Activated T-cell treated with anti-CD3 and anti-CD28 coated beads, Interleukin-2, amount 50 U/mL, for 4 hours (primary cell): ENCODE data around the gene DAW1. TPM values are rescaled to one million over a fixed set of nuclear protein-coding genes. Genes with fewer than 3 reads are reported as not detected.

ENCODE experiments used
- ATAC-seq, 2 donors: fragments of 200-7000 bp; cut with Tn5 transposase; one replicate each; pipeline ENCODE4 v1.10.0; 2021
- DNase-seq: peaks from one replicate; pipeline ENCODE4 v3.0.0-alpha.2; 2020
- H3K27me3 Mint-ChIP-seq: one replicate; pipeline ENCODE4 v1.8.0; 2021; ENCODE audit warnings: low read depth, mixed read lengths
- H3K36me3 Mint-ChIP-seq: one replicate; pipeline ENCODE4 v1.8.0; 2022; ENCODE audit warnings: mixed read lengths; ENCODE audit not compliant: insufficient read depth
- H3K4me1 Mint-ChIP-seq: one replicate; pipeline ENCODE4 v1.8.0; 2021; ENCODE audit warnings: low read depth, mixed read lengths
- H3K4me3 Mint-ChIP-seq: one replicate; pipeline ENCODE4 v1.8.0; 2021; ENCODE audit warnings: mild to moderate bottlenecking, moderate library complexity, mixed read lengths
- H3K9me3 Mint-ChIP-seq: one replicate; pipeline ENCODE4 v1.8.0; 2021; ENCODE audit warnings: mixed read lengths
- total RNA-seq, 3 donors: library from RNA; stranded (reverse); gene quantifications; one replicate each; pipeline ENCODE4 v1.2.1, GENCODE V29; 2021

DAW1 gene
- total RNA-seq, 3 donors from 2014 or later, result not detected

DNA sequence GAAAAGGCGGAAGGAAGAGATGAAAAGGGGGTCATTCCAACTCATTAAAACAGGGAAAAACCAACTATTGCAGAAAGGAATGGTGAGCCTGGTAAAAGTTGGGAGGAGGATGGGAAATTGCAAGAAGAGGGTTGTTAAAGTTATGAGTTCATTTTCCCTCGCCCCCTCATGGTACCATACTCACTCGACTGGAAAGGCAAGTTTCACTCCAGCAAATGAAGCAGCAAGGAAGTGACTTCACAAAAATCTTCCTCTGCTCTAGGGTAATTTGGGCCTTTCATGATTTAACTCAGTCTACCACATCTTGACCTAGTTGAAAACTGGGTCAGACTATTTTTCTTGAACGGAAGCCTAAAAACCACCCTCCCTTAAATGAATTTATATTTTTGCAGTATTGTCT, 22.8 kb upstream of the DAW1 start:
- Mint-ChIP-seq H3K27me3 (peaks cover 2% of the 10 kb centered on the region), H3K9me3 (no peaks in the 10 kb centered on the region), H3K36me3 (no peaks in the 10 kb centered on the region), H3K4me1 (peaks cover 22% of the 10 kb centered on the region), H3K4me3 (peak overlapping the region; percentile 40)
- ATAC-seq, result peak in 1 of 2 donors; percentile 78
- no peak for DNase-seq

DNA sequence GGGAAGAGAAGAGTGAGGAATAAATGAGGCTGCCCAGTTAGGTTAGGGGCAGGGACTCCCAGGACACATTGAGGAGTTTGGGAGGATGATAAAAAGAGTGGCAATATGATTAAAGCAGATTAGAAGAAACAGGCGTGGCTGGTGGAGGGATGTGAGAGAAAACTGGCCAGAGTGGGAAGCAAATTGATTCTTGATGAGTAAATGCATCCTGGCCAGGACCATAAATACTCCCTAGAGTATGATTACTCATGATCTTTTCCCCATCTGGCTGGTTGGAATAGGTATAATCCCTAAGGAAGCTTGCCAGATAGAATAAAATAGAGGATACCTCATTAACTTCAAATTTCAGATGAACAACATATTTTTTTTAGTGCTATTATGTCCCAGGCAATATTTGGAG, 21.5 kb upstream of the DAW1 start:
- Mint-ChIP-seq H3K36me3 (no peaks in the 10 kb centered on the region), H3K4me3 (no peak overlapping the region), H3K9me3 (no peaks in the 10 kb centered on the region), H3K4me1 (peaks cover 22% of the 10 kb centered on the region), H3K27me3 (peaks cover 2% of the 10 kb centered on the region)
- ATAC-seq (no peak), DNase-seq (no peak)

DNA sequence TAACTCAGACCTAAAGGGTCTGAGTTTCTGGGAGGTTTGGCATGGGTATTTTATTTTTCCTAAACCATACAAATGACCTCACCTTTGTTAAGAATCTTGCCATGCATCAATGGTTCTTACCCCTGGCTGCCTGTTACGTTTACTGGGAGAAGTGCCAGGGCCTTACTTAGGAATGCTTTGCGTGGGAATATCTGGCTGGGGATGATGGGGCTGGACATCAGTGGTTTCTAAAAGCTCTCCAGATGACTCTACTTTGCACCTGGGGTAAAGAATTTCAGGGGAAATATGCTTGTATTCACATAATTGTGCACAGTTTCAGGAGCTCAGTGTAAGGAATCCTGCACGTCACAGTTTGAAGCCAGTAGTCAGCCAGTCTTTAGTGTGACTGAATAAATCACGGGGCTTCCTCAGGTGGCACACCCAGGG, 18.2 kb upstream of the DAW1 start:
- H3K36me3 Mint-ChIP-seq, result no peaks in the 10 kb centered on the region
- peaks cover 13% of the 10 kb centered on the region for H3K4me1 Mint-ChIP-seq
- DNase-seq, result no peak
- no peak overlapping the region for H3K4me3 Mint-ChIP-seq
- no peaks in the 10 kb centered on the region for H3K27me3 Mint-ChIP-seq
- H3K9me3 Mint-ChIP-seq, result no peaks in the 10 kb centered on the region
- ATAC-seq, result no peak

DNA sequence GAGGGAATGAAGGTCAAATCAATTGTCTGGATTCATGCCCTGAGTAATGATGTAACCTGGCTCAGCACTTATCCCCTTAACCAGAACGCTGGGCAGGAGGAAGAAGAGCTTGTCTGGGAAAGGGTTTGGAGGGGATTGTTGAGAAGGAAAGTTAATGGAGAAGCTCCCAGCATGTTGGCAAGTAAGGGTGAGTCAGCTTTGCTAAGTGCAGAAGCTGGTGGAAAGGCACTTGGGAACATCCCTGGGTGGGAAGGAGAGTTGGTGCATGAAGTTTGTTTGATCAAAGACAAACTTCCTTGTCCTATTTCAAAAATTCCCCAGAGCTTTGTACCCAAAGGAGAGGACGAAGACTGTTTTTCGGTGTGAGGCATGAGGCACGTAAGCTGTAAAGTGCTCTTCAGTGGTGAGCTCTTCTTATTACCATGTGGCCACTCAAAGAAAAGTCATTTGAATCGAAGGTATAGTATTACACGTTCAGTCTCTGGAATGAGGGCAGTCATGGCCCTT, 17.6 kb upstream of the DAW1 start:
- Mint-ChIP-seq H3K27me3 (no peaks in the 10 kb centered on the region), H3K4me1 (peaks cover 11% of the 10 kb centered on the region), H3K36me3 (no peaks in the 10 kb centered on the region), H3K4me3 (no peak overlapping the region), H3K9me3 (no peaks in the 10 kb centered on the region)
- no peak for ATAC-seq
- DNase-seq, result no peak

DNA sequence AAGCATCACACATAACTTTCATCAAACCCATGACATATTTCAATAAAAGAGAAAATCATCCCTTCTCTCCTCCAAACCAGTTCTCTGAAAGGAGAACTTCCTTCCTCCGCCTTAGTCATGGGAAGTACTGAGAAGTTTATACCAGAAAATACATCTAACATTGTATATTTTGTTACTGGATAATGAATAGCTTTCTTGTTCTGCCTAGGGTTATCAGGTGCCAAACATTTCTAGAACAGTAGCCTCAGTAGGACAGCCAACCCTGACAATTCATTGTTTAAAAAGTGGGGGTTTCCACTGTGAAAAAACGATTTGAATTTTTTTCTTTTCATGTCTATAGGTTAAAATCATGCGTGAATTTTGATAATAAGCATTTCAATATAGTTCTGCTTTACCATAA, 16.0 kb upstream of the DAW1 start:
- no peak for DNase-seq
- Mint-ChIP-seq H3K4me1 (peaks cover 5% of the 10 kb centered on the region), H3K9me3 (no peaks in the 10 kb centered on the region), H3K4me3 (no peak overlapping the region), H3K27me3 (no peaks in the 10 kb centered on the region), H3K36me3 (no peaks in the 10 kb centered on the region)
- no peak for ATAC-seq

DNA sequence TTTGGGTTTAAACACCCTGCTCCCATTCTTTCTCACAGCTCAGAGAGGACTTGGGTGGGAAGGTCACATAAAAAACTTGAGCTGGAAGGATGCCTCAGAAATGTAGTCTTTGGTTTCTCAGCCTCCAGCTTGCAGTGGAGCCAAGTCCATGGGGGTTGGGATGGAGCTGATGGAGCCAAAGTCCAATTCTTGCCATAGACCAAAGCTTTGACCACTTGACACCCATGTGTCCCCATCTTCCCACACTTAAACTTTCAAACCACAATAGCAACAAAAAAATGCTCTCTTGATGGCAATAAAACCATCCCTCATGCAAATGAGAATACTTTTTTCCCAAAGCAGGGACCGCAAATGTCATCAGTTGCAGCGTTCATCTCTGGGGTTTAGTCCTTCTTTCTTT, 14.7 kb upstream of the DAW1 start:
- peaks cover 2% of the 10 kb centered on the region for H3K4me1 Mint-ChIP-seq
- no peaks in the 10 kb centered on the region for H3K27me3 Mint-ChIP-seq
- no peaks in the 10 kb centered on the region for H3K36me3 Mint-ChIP-seq

DNA sequence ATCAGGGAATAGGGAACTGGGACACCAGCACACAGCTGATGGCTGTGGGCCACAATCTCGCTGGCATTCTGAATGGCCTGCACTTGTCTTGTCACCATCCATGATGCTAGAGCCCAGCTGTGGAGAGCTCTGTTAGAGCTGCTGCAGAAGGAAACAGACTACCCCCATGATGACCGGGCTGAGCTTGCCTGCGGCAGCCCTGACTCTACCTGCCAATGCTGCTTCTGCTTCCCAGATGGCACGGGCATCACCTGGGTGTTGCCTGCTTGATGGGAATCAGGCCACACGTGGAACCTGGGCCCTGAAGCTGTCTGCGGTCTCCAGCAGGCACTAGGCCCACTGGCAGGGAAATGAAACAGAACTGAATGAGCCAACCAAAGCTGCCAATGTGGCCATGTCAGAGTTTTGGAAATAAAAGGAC, 11.2 kb upstream of the DAW1 start:
- Mint-ChIP-seq H3K4me1 (peaks cover 2% of the 10 kb centered on the region), H3K36me3 (no peaks in the 10 kb centered on the region), H3K4me3 (no peak overlapping the region), H3K9me3 (no peaks in the 10 kb centered on the region), H3K27me3 (no peaks in the 10 kb centered on the region)
- DNase-seq (no peak), ATAC-seq (no peak)

More for the DNA sequence above, 14.7 kb upstream of the DAW1 start:
- no peak for DNase-seq
- H3K9me3 Mint-ChIP-seq, result no peaks in the 10 kb centered on the region
- no peak for ATAC-seq
- no peak overlapping the region for H3K4me3 Mint-ChIP-seq

DNA sequence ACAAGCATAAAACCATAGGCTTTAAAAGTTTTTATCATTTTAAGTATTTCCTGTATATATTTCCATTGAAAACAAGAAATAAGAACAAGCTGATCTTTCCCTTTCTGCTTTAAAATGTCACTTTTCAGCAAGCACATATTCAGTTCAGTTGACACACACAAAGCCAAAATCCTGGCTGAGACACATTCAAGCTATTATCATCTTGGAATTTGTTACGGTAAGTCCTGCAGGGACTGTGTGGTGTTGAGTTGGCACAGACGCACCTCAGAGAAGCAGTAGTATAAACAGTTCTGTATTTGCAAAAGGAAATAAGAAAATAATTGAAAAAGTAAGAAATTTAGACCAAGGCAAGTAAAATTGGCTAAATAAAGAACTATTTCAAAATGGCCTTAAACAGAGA, 10.4 kb upstream of the DAW1 start:
- no peak overlapping the region for H3K4me3 Mint-ChIP-seq
- peaks cover 2% of the 10 kb centered on the region for H3K4me1 Mint-ChIP-seq
- no peaks in the 10 kb centered on the region for H3K27me3 Mint-ChIP-seq
- H3K36me3 Mint-ChIP-seq, result no peaks in the 10 kb centered on the region
- DNase-seq, result no peak
- H3K9me3 Mint-ChIP-seq, result no peaks in the 10 kb centered on the region
- no peak for ATAC-seq

DNA sequence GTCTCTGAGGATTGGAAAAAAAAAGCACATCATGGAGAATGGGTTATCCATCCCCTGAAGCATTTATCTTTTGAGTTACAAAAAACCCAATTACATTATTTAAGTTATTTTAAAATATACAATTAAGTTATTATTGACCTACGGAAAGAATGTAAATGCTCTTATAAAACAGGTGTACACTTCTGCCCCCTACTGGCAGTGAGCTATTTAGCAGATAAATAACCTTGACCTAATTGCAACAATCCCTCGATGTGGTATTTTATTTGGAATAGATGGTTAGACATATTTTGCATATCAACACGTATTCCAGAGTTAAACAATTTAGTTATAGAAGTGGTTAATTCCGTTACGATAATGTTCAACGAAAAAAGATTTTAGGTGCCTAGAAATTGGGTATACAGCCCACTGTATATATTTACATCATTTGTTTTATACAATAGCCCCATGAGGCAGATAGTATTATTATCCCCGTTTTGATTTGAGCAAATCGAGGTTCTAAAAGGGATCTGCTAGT, 9.1 kb upstream of the DAW1 start:
- Mint-ChIP-seq H3K36me3 (no peaks in the 10 kb centered on the region), H3K9me3 (no peaks in the 10 kb centered on the region), H3K4me1 (peaks cover 2% of the 10 kb centered on the region), H3K27me3 (no peaks in the 10 kb centered on the region), H3K4me3 (no peak overlapping the region)
- ATAC-seq, result no peak
- no peak for DNase-seq

DNA sequence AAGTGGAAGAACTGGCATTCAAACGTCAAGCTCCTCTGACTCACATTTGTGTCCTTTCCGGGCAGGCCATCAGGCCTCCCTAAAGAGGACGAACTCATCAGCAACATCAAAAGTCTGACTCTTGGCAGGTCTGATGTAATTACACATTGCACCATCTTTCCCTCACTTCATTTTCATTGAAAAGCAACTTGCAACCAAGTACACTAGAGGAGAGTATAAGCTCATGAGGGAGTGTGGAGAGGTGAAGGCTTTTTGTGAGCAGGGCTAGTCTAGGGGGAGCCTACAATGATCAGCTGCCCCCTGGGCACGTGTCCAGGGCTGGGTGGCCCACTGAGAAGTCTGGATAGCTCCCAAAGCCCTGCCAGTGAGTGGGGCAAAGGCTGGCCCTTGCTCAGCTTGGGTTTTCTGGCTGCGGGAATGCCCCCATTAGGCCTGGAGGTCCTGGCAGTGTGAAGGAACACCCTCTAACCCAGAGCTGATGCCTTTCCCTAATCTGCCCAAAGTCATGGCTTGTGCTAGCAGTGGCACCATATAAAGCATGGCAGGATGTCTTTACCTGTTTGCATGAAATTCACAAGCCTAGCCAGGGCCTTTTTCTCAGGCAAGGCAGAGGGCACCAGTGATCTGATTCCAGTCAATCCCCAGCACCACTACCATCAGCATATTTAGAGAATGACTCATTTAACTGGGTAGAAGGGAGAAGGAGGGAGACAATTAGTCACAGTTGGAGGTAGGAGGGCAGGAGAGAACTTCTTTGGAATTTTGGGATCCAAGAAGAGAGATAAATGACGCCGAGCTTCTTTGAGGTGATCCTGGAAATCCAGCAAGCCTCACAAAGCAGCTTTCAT, 8.5 kb upstream of the DAW1 start:
- no peaks in the 10 kb centered on the region for H3K36me3 Mint-ChIP-seq
- DNase-seq, result no peak
- H3K27me3 Mint-ChIP-seq, result no peaks in the 10 kb centered on the region
- no peak overlapping the region for H3K4me3 Mint-ChIP-seq
- no peaks in the 10 kb centered on the region for H3K9me3 Mint-ChIP-seq
- H3K4me1 Mint-ChIP-seq, result peaks cover 2% of the 10 kb centered on the region
- ATAC-seq, result no peak

DNA sequence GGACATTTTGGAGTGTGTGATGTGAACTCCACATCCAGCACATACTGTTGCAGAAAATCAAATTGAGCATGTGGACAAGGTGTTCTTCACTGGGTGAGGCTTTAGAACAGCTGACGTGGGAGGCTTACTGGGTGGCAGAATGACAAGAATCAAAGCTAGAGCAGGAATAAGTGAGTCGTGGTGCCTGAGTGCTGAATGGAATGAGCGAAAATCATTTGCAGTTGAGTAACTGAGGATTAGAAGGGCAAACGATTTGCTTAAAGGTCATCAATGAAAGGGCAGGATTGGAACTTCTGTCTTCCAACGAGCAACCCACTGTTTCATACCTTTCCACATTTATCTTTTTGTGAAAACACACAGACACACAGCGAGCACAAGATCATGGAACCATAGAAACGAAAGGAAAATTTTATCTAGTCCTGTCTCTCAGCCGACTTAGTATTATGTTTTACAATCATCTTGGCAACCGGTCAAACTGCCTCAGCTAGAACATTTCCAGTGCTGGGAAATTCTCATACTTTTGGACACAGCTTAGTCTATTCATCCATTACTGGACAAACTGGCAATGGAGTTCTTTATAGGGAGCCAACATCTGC, 7.2 kb upstream of the DAW1 start:
- ATAC-seq (no peak), DNase-seq (no peak)
- peaks cover 2% of the 10 kb centered on the region for H3K4me1 Mint-ChIP-seq
- H3K4me3 Mint-ChIP-seq, result no peak overlapping the region
- no peaks in the 10 kb centered on the region for H3K9me3 Mint-ChIP-seq
- no peaks in the 10 kb centered on the region for H3K27me3 Mint-ChIP-seq
- H3K36me3 Mint-ChIP-seq, result no peaks in the 10 kb centered on the region

DNA sequence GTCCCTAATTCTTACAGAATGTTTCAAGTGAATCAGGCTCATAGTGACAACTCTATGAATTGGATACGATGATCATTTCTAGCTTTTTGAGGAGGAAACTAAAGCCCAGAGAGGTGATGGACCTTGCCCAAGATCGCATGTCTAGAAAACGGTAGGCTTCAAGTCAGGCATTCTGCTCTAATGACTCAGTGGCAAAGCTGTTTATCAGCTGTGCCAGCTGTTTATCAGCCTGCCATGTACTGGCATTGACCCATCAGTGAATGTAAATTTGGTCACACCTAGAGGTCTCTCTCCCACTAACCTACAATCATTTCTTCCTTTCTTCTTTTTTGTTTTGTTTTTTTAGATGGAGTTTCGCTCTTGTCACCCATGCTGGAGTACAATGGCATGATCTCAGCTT, 6.1 kb upstream of the DAW1 start:
- Mint-ChIP-seq H3K27me3 (peaks cover 5% of the 10 kb centered on the region), H3K4me1 (peaks cover 2% of the 10 kb centered on the region), H3K4me3 (no peak overlapping the region), H3K9me3 (no peaks in the 10 kb centered on the region), H3K36me3 (no peaks in the 10 kb centered on the region)
- DNase-seq (no peak), ATAC-seq (no peak)

DNA sequence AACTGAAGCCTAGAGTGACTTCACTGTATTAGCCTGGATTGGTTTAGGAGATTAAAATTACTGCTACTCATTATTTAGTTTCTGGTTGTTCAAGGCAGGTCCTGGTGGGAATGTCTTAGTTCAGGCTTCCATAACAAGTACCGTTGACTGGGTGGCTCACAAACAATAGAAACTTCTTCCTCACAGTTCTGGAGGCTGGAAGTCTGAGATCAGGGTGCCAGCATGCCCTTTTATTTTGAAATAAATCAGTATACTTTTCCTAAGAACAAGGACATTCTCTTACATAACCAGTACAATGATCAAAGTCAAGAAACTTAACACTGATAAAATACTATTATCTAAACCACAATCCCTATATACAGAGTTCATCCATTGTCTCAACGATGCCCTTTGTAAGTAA, 4.0 kb upstream of the DAW1 start:
- no peaks in the 10 kb centered on the region for H3K4me1 Mint-ChIP-seq
- H3K27me3 Mint-ChIP-seq, result peaks cover 9% of the 10 kb centered on the region
- DNase-seq, result no peak
- H3K4me3 Mint-ChIP-seq, result no peak overlapping the region
- no peaks in the 10 kb centered on the region for H3K36me3 Mint-ChIP-seq
- no peak for ATAC-seq
- no peaks in the 10 kb centered on the region for H3K9me3 Mint-ChIP-seq

DNA sequence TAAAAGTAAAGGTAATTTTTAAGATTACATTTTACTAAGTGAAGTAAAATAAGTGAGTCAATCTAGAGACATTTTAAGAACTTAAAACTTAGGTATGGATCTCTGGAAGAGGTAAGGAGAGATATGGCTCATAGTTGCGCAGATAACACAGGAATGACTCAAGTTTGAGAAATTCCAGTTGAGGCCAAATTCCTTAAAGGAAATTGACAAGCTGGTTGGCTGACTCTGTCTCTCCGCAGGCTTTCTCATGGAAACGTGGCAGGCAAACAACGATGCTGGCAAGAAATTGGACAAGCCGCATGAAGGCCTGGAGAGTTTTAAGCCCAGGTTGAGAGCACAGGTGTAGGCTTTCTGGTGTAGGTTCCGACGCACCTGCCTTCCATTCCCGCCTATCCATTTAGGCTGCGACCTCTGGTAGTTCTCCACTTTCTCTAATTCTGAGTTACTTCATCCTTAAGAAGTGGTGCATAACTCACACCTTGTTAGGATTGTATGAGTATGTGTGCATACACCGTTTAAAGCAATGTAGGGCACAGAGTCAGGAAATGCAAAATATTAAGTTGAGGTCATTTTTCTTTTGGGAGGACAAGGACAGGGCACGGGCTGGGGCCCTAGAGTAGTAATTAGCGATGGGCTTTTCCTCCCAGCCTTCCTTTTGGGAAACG, 589 bp upstream of the DAW1 start:
- DNase-seq, result no peak
- no peak overlapping the region for H3K4me3 Mint-ChIP-seq
- no peaks in the 10 kb centered on the region for H3K36me3 Mint-ChIP-seq
- no peaks in the 10 kb centered on the region for H3K4me1 Mint-ChIP-seq
- ATAC-seq, result no peak
- H3K27me3 Mint-ChIP-seq, result peaks cover 28% of the 10 kb centered on the region
- H3K9me3 Mint-ChIP-seq, result no peaks in the 10 kb centered on the region
